T1000 (cell line): ENCODE results near the gene ZNF800.
"Not testable (repeated sequence)": the region's sequence is repeated elsewhere in the genome, so short reads cannot be mapped to it uniquely, and the experiment has no call there.

Experiments
- DNase-seq: peaks from one replicate; lab custom pipeline; 2025; ENCODE audit warnings: mixed read lengths; lab: John Stamatoyannopoulos, UW

The ZNF800 gene

GRCh38 chr7:127392566-127393367 is at the start of gene ZNF800:
ZNF800 (minus strand) TSS chr7:127392708; CDS start chr7:127391557, 1,151 bp downstream.
- DNase-seq = peak; percentile 71

DNA sequence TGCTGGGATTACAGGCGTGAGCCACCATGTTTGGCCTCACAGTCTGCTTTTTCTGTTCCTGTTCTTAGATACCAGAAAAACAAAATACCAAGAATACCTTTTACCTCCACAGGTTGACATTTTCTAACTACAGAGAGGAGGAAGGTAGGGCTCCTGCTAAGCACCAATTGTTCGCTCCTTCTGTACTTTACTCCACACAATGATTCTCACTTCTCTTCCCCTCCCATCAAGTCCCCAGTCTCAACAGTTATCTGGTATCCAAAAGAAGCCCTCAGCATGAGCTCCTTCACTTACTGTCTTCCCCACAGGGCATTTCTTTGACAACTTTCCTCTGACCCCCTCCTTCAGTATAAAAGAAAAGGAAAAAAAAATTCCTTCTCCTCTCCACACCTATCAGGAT is 47.7 kb upstream of the ZNF800 start:
- DNase-seq = no peak

DNA sequence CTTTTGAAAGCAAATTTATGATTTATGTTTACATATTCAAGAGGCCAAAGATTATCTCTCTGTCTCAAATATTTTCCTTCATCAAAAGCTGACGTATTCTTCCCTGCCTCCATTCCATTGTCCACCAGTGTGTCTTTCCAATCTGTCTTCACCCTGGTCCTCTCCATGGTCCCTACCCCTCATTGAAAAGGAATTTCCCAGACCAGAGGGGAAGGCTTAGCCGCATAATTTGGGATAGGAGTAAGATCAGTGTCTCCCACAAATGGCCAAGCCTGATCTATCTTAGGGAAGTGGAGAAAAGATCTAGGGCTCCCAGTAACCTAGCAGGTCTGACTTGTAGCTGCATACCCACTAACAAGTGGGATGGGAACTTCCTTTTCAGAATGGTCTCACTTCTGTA is 46.3 kb upstream of the ZNF800 start:
- no peak for DNase-seq

GRCh38 chr7:127437837-127438236 is 45.3 kb upstream of the ZNF800 start:
- DNase-seq = no peak

- no peak for DNase-seq
Measured at GRCh38 chr7:127437241-127437640, 44.7 kb upstream of the ZNF800 start.

- not testable (repeated sequence) for DNase-seq
Measured at GRCh38 chr7:127429281-127429680, 36.8 kb upstream of the ZNF800 start.

- no peak for DNase-seq
Measured at GRCh38 chr7:127419196-127419595, 26.7 kb upstream of the ZNF800 start.

GRCh38 chr7:127418459-127418858 is 26.0 kb upstream of the ZNF800 start:
- DNase-seq = no peak

- DNase-seq = no peak
Measured at GRCh38 chr7:127417346-127417745, 24.8 kb upstream of the ZNF800 start.

DNA sequence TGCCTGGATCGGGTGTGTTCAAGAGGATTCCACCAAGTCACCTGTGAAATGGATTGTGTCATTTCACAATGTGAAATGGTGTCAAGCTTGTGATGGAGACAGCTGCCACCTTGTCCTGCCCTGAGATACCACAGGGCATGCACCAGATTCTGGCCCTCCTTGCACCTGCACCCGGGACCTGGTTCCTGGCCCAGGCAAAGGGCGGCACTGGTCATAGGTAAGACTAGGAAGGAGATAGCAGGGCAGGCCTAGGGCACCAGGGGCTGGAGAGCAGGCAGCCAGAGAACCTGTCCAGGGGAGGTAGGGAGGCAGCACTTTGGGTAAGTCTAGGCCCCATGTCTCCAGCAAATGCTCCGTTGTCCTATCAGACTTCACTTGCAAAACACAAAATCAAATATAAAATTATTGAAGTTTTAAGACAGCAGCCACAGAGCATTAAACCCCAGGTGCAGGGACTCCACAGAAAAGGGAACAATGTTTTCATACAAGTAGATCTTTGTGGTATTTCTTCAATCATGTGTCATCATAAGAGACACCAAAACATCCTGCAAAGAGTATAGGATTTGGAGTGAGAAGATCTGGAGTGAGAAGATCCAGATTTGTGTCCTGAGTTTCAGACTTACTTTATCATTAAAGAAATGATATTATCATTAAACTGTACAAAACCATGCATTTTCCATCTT is 22.7 kb upstream of the ZNF800 start:
- DNase-seq = no peak

DNA sequence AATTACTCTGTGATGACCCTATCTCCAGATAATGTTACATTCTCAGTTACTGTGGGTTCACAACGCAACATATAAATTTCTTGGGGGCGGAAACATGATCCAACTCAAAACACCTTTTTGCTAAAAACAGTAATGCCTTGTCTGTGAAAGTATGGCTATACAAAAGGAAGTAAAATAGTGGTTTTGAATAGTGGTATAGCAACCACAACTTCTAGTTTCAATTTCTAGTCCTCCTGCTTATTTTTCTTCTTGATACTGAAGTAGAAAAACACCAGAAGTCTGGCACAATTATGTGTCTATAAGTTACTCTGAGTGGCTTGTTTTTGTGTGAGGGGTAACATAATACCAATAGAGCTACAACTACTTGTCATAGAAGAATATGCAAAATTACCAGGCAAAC is 21.5 kb upstream of the ZNF800 start:
- DNase-seq = no peak

DNA sequence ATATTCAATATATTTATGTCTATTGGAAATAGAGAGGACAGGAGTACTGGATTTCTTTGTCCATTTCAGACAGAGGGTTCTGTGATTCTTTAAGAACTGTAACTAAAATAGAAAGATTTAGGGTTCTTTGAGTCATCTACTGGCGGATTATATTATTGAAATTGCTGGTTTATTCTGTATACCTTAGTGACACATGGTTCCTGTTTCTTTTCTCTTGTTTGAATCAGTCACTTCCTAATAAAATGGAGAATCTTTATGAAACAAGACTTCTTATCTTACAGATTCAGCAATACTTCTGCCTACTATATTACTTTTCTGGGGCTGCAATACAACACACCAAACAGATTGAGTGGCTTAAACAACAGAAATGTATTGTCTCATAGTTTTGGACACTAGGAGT is 20.8 kb upstream of the ZNF800 start:
- no peak for DNase-seq

GRCh38 chr7:127411176-127411575 is 18.7 kb upstream of the ZNF800 start:
- no peak for DNase-seq

- no peak for DNase-seq
Measured at GRCh38 chr7:127409629-127410028, 17.1 kb upstream of the ZNF800 start.

- no peak for DNase-seq
Measured at GRCh38 chr7:127404286-127405072, 12.0 kb upstream of the ZNF800 start.

DNA sequence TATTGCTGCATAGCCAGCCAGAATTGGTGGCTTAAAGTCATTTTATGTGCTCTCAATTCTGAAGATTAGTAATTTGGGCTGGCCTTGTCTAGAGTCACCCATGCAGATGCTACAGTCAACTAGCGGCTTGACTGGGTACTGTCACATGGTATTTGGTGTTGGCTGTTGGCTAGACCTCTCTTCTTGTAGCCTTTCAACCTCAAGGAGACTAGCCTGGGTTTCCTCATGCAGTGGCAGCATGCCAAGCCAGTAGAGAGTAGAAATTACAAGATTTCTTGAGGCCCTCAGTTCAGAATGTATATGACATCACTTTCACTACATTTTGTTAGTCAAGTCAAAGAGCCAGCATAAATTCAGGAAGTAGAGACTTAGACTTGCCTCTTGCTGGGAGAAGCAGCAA is 3.7 kb upstream of the ZNF800 start:
- DNase-seq = no peak

DNA sequence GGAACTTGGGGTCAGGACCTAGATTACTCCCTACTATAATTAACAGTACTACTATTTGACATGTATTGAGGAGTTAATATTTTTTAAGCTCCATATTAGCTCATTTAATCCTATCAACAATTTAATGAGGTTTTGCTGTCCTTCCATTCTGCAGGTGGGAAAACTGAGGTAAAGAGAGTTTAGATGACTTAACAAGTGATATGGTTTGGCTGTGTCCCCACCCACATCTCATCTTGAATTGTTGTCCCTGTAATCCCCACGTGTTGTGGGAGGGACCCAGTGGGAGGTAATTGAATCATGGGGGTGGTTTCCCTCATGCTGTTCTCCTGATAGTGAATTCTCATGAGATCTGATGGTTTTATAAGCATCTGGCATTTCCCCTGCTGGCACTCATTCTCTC is 2.6 kb upstream of the ZNF800 start:
- DNase-seq = not testable (repeated sequence)

DNA sequence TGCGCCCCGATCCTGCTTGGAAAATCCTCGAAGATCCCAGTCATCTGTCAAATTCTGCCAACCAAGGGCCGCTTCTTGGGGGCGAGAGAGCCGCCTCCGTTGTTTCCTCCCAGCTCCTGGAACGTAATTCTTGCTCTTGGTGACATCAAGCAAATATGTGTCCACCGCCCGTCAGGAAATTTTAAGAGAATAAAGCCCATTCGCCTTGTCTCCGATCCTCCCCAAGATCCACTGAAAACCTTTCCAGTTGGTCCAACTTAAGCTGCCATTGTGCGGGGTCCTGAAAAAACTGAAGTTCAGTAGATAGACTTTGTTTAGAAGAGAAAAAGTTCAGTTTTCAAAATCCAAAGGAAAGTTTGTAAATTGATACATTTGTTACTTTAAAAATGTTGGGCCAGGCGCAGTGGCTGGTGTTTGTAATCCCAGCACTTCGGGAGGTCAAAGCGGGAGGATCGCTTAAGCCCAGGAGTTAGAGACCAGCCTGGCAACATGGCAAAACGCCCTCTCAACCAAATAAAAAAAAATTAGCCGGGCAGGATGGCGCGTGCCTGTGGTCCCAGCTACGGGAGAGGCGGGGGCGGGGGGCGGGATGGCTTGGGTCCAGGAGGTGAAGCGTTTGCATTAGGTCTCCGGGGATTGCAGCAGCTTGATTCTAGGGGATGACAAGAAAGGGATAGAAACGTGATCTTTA is 1.0 kb upstream of the ZNF800 start:
- no peak for DNase-seq

- DNase-seq = no peak
Measured at GRCh38 chr7:127392182-127392565, 334 bp downstream of the ZNF800 start.

DNA sequence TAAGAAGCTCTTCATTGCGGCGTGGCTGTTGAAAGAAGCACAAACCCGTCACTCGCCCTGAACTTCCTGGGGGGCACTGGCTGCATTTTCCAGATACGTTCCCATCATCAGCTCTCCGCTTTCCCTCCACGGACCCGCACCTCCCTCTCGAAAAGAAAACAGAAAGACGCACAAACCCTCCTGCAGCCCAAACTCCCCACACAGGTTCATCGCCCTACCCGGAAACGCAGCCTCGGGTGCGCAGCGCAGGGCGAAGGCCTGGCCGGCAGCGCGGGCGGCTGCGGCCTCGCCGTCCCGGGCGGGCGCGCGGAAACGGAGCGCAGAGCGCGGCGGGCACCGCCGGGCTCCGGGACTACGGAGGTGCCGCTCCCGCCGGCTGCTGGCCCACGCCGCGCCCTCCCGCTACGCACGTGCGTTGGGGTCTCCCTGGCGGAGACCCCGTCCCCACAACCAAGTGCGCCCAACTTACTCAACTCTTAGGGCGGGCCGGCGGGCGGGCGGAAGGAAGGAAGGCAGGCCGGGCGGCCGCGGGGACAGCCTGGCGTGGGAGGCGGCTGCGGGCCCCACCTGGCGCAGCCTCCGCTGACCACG is 822 bp downstream of the ZNF800 start:
- no peak for DNase-seq

- no peak for DNase-seq
Measured at GRCh38 chr7:127390817-127391590, 1.5 kb downstream of the ZNF800 start.
